Activated CD4-positive, alpha-beta T cell treated with anti-CD3 and anti-CD28 coated beads for 36 hours (primary cell): ENCODE data around the gene CACHD1. TPM values are rescaled to one million over a fixed set of nuclear protein-coding genes. Genes with fewer than 3 reads are reported as not detected.

Source experiments
- ATAC-seq: fragments of 200-7000 bp; cut with Tn5 transposase; one replicate; pipeline ENCODE4 v1.10.0; 2021; ENCODE audit warnings: mild to moderate bottlenecking, moderate library complexity
- CTCF ChIA-PET: fragments of 350-600 bp; sonication (Branson Sonifier 250); formaldehyde crosslinking; loops from one replicate; lab custom pipeline; 2021; ENCODE audit warnings: antibody characterized with exemption; lab: Charles Lee
- POLR2A ChIA-PET: fragments of 350-600 bp; sonication (Branson Sonifier 250); formaldehyde crosslinking; loops from one replicate; lab custom pipeline; 2021; ENCODE audit warnings: antibody characterized with exemption, inconsistent platforms; lab: Charles Lee
- DNase-seq: peaks from one replicate; pipeline ENCODE4 v3.0.0-alpha.2; 2020
- H3K27ac Mint-ChIP-seq: one replicate; pipeline ENCODE4 v1.8.0; 2021; ENCODE audit warnings: mixed read lengths
- H3K27me3 Mint-ChIP-seq: one replicate; pipeline ENCODE4 v1.8.0; 2021; ENCODE audit warnings: mixed read lengths
- H3K36me3 Mint-ChIP-seq: one replicate; pipeline ENCODE4 v1.8.0; 2021; ENCODE audit warnings: low read depth, mixed read lengths
- H3K4me1 Mint-ChIP-seq: one replicate; pipeline ENCODE4 v1.8.0; 2021; ENCODE audit warnings: mixed read lengths
- H3K4me3 Mint-ChIP-seq: one replicate; pipeline ENCODE4 v1.8.0; 2021; ENCODE audit warnings: mild to moderate bottlenecking, moderate library complexity, mixed read lengths
- H3K9me3 Mint-ChIP-seq: one replicate; pipeline ENCODE4 v1.8.0; 2021; ENCODE audit warnings: low read depth, mixed read lengths
- intact Hi-C, 2 experiments: fragments of 100-400 bp; cut with DNase I in 1 of 2; cut with micrococcal nuclease in 1 of 2; formaldehyde crosslinking; loops; one replicate each; pipeline versions ENCODE4 v1.14.2 to v1.15.1; 2022 to 2024; cut with DNase I, micrococcal nuclease
- total RNA-seq, 2 experiments: library from RNA; stranded (reverse); gene quantifications; one replicate each; pipeline ENCODE4 v1.2.3, GENCODE V29; 2021

CACHD1 gene
- total RNA-seq, 2 experiments from 2014 or later = 1.9 to 2.3 TPM

DNA sequence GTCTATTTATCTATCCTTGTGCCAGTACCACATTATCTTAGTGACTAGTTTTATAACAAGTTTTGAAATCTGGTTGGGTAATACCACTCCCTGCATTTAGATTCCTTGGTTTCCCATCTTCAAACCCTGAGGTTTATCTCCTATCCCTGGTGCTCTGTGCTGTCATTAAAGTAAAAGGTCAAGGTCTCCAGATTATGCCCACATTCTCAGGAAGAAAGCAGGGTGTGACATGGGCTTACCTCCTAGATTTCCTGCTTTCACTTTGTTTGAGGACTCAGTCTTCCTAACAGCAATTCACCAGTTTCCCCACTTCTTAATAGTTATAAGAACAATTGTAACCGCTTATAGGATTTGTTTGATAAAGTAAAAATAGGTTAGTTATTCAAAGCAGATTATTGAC lies 86.0 kb downstream of the CACHD1 start:
- peaks cover 21% of the 10 kb centered on the region for H3K4me1 Mint-ChIP-seq
- H3K4me3 Mint-ChIP-seq = no peak overlapping the region
- no peaks in the 10 kb centered on the region for H3K9me3 Mint-ChIP-seq
- CTCF ChIA-PET = interaction anchor here (0.7 to 0.8 kb wide), 2 partner anchors 17 to 519 kb away, joined by 3 read pairs; no protein-coding TSS in a partner anchor
- ATAC-seq = no peak
- no peak overlapping the region for H3K27ac Mint-ChIP-seq
- DNase-seq = no peak
- intact Hi-C loops = no loop called here
- POLR2A ChIA-PET = no interaction called here
- H3K36me3 Mint-ChIP-seq = peaks cover 9% of the 10 kb centered on the region
- H3K27me3 Mint-ChIP-seq = no peaks in the 10 kb centered on the region

DNA sequence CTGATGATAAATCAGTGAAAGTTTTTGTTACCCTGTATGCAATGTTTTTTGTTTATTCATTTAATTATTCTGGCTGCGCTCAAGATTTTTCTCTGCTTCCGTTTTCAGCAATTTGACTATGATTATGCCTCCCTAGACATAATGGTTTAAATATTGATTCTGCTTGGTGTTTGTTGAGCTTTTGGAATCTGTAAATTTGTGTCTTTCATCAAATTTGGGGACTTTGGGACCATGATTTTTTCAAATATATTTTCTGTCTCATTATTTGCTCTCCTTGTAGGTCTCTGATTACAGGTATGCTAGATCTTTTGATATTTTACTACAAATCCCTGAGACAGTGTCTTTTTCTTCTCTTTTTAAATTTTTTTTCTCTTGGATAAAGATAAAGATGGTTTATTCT lies 92.1 kb downstream of the CACHD1 start:
- Mint-ChIP-seq H3K4me1 (no peaks in the 10 kb centered on the region), H3K9me3 (peaks cover 5% of the 10 kb centered on the region), H3K27me3 (no peaks in the 10 kb centered on the region), H3K36me3 (peaks cover 18% of the 10 kb centered on the region), H3K4me3 (no peak overlapping the region), H3K27ac (no peak overlapping the region)
- no peak for ATAC-seq
- no peak for DNase-seq
- POLR2A ChIA-PET = no interaction called here
- CTCF ChIA-PET = interaction anchor here (1.0 kb wide), 2 partner anchors 28 to 61 kb away, joined by 3 read pairs; no protein-coding TSS in a partner anchor
- intact Hi-C loops = no loop called here

GRCh38 chr1:64563958-64564565 lies 94.1 kb downstream of the CACHD1 start:
- Mint-ChIP-seq H3K4me3 (no peak overlapping the region), H3K9me3 (peaks cover 5% of the 10 kb centered on the region), H3K4me1 (no peaks in the 10 kb centered on the region), H3K36me3 (peaks cover 8% of the 10 kb centered on the region), H3K27me3 (no peaks in the 10 kb centered on the region), H3K27ac (no peak overlapping the region)
- ChIA-PET CTCF (no interaction called here), POLR2A (interaction anchor here (0.6 kb wide), 1 partner anchor 35 kb away, joined by 4 read pairs; no protein-coding TSS in a partner anchor)
- ATAC-seq = no peak
- no peak for DNase-seq
- intact Hi-C loops = no loop called here

GRCh38 chr1:64564891-64565290 lies 95.0 kb downstream of the CACHD1 start:
- ChIA-PET CTCF (no interaction called here), POLR2A (no interaction called here)
- ATAC-seq = no peak
- peaks cover 5% of the 10 kb centered on the region for H3K9me3 Mint-ChIP-seq
- H3K27ac Mint-ChIP-seq = no peak overlapping the region
- no peak overlapping the region for H3K4me3 Mint-ChIP-seq
- H3K36me3 Mint-ChIP-seq = peaks cover 8% of the 10 kb centered on the region
- DNase-seq = no peak
- no peaks in the 10 kb centered on the region for H3K4me1 Mint-ChIP-seq
- intact Hi-C loops = no loop called here
- no peaks in the 10 kb centered on the region for H3K27me3 Mint-ChIP-seq

DNA sequence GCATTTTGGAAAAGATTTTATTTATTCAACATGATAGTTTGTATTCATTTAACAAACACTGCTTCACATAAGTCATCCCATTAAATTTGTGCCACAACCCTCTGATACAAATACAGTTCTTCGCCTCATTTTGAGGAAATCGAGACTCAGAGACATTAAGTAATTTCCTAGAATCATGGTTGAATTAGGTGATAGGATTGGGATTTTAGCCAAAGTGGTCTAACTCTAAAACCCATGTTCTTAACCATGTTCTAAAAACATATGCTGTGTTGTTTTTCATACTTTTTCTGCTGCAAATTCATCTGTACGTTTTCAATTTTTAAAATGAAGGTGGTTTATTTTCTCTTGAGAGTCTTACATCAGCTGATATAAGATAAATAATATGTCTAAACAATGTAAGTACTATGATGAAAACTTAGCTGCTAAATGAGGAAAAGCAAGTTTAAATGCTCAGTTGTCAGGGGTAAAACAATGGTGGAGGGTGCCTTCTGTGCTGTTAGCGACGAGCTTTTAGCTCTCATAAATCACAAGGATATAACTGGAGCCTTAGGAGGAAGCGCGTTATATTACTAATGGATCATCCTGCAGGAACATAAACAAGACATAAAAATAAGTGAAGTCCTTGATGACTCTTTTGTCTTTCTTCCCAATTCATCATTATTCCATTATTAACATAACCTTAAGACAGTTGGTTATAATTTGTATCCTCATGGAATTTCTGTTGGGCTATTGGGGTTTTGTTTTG lies 97.7 kb downstream of the CACHD1 start:
- CTCF ChIA-PET = interaction anchor here (2.0 kb wide), 1 partner anchor 53 kb away, joined by 4 read pairs; no protein-coding TSS in a partner anchor
- Mint-ChIP-seq H3K4me1 (no peaks in the 10 kb centered on the region), H3K36me3 (peaks cover 4% of the 10 kb centered on the region), H3K27me3 (no peaks in the 10 kb centered on the region), H3K27ac (no peak overlapping the region), H3K4me3 (no peak overlapping the region), H3K9me3 (peaks cover 2% of the 10 kb centered on the region)
- intact Hi-C loops = no loop called here
- POLR2A ChIA-PET = no interaction called here
- ATAC-seq (no peak), DNase-seq (no peak)

- intact Hi-C loops = no loop called here
- no peaks in the 10 kb centered on the region for H3K4me1 Mint-ChIP-seq
- no peak overlapping the region for H3K4me3 Mint-ChIP-seq
- no peak overlapping the region for H3K27ac Mint-ChIP-seq
- ChIA-PET POLR2A (no interaction called here), CTCF (interaction anchor here (2.0 kb wide), 1 partner anchor 53 kb away, joined by 4 read pairs; no protein-coding TSS in a partner anchor)
- DNase-seq = no peak
- ATAC-seq = no peak
- no peaks in the 10 kb centered on the region for H3K9me3 Mint-ChIP-seq
- H3K27me3 Mint-ChIP-seq = no peaks in the 10 kb centered on the region
- H3K36me3 Mint-ChIP-seq = no peaks in the 10 kb centered on the region
Measured at GRCh38 chr1:64568171-64568450, 98.2 kb downstream of the CACHD1 start.

DNA sequence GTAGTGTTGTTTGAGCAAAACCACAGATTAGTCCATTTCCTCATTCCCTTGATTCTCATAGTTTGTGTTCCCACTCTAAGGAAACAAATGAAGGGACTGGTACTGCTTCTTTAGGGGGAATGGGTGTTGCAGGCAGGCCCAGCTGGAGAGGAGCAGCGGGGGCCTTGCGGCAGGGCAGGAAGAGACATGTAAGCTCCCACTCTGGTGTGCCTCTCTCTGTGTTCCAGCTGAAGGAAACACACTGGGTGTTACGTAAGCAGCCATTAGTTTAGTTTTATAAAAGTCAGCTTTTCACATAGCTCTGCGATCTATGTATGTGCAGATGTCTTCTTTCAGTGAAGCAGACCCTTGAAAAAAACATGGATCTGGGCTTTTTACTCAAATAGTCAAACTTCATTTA lies 99.5 kb downstream of the CACHD1 start:
- H3K27ac Mint-ChIP-seq = no peak overlapping the region
- intact Hi-C loops = no loop called here
- ChIA-PET POLR2A (no interaction called here), CTCF (interaction anchor here (1.4 kb wide), 1 partner anchor 141 kb away, joined by 3 read pairs; no protein-coding TSS in a partner anchor)
- H3K27me3 Mint-ChIP-seq = no peaks in the 10 kb centered on the region
- H3K9me3 Mint-ChIP-seq = no peaks in the 10 kb centered on the region
- no peaks in the 10 kb centered on the region for H3K4me1 Mint-ChIP-seq
- DNase-seq (no peak), ATAC-seq (no peak)
- H3K36me3 Mint-ChIP-seq = no peaks in the 10 kb centered on the region
- H3K4me3 Mint-ChIP-seq = no peak overlapping the region

- DNase-seq (no peak), ATAC-seq (no peak)
- CTCF ChIA-PET = interaction anchor here (0.6 kb wide), 1 partner anchor 530 kb away, joined by 3 read pairs; no protein-coding TSS in a partner anchor
Measured at GRCh38 chr1:64570267-64570855, 100.4 kb downstream of the CACHD1 start.

GRCh38 chr1:64572222-64572900 lies 102.4 kb downstream of the CACHD1 start:
- Mint-ChIP-seq H3K9me3 (no peaks in the 10 kb centered on the region), H3K4me1 (no peaks in the 10 kb centered on the region), H3K36me3 (no peaks in the 10 kb centered on the region), H3K27me3 (no peaks in the 10 kb centered on the region), H3K4me3 (no peak overlapping the region), H3K27ac (no peak overlapping the region)
- ChIA-PET POLR2A (no interaction called here), CTCF (interaction anchor here (1.0 to 1.5 kb wide), 2 partner anchors 11 to 20 kb away, joined by 3 read pairs; no protein-coding TSS in a partner anchor)
- ATAC-seq (no peak), DNase-seq (no peak)
- intact Hi-C loops = no loop called here

More at GRCh38 chr1:64570267-64570855, 100.4 kb downstream of the CACHD1 start:
- H3K4me3 Mint-ChIP-seq = no peak overlapping the region
- no peak overlapping the region for H3K27ac Mint-ChIP-seq
- no peaks in the 10 kb centered on the region for H3K27me3 Mint-ChIP-seq
- intact Hi-C loops = no loop called here
- POLR2A ChIA-PET = no interaction called here
- H3K9me3 Mint-ChIP-seq = no peaks in the 10 kb centered on the region
- no peaks in the 10 kb centered on the region for H3K36me3 Mint-ChIP-seq
- no peaks in the 10 kb centered on the region for H3K4me1 Mint-ChIP-seq

GRCh38 chr1:64574301-64574700 lies 104.4 kb downstream of the CACHD1 start:
- Mint-ChIP-seq H3K4me3 (no peak overlapping the region), H3K27ac (no peak overlapping the region), H3K27me3 (no peaks in the 10 kb centered on the region), H3K36me3 (no peaks in the 10 kb centered on the region), H3K4me1 (no peaks in the 10 kb centered on the region), H3K9me3 (no peaks in the 10 kb centered on the region)
- DNase-seq = no peak
- ChIA-PET CTCF (interaction anchor here (0.5 to 1.7 kb wide), 2 partner anchors 103 to 1513 kb away, joined by 3 to 4 read pairs; no protein-coding TSS in a partner anchor), POLR2A (interaction anchor here (1.0 kb wide), 1 partner anchor 70 kb away, joined by 3 read pairs; no protein-coding TSS in a partner anchor)
- intact Hi-C loops = no loop called here
- ATAC-seq = no peak
